GM12878 (cell line): ENCODE measurements around the gene MAD1L1. TPM values are rescaled to one million over a fixed set of nuclear protein-coding genes. Genes with fewer than 3 reads are reported as not detected.

ENCODE experiments used
- ATAC-seq: fragments of 200-7000 bp; cut with Tn5 transposase; 3 replicates; pipeline ENCODE4 v1.9.1; 2020; ENCODE audit warnings: mild to moderate bottlenecking, moderate library complexity
- BruUV-seq: library from RNA; stranded (reverse); fragments of 400-500 nt; replicated peaks from 2 replicates; lab custom pipeline; 2021; lab: Mats Ljungman, UMichigan
- CTCF ChIA-PET: fragments of 300-600 bp; sonication (Branson Sonifier 250); formaldehyde crosslinking; extraction: SDS; loops from one replicate; lab custom pipeline; 2021; ENCODE audit warnings: inconsistent platforms; lab: Yijun Ruan, JAX
- POLR2A ChIA-PET: fragments of 350-600 bp; formaldehyde crosslinking; extraction: SDS; loops from one replicate; lab custom pipeline; 2021; ENCODE audit warnings: inconsistent platforms; lab: Charles Lee
- RAD21 ChIA-PET: fragments of 300-600 bp; sonication (Branson Sonifier 250); formaldehyde crosslinking; loops from one replicate; lab custom pipeline; 2023; ENCODE audit warnings: antibody characterized with exemption; ENCODE audit not compliant: unreplicated experiment; lab: Charles Lee
- SMC1A ChIA-PET: fragments of 300-600 bp; sonication (Branson Sonifier 250); formaldehyde crosslinking; loops from one replicate; lab custom pipeline; 2023; ENCODE audit not compliant: unreplicated experiment, uncharacterized antibody; lab: Charles Lee
- DNase-seq: peaks from one replicate; pipeline ENCODE4 v3.0.0-alpha.2; 2011; ENCODE audit warnings: low read depth, low spot score
- FAIRE-seq: peaks from 3 replicates; lab custom pipeline; 2011; peaks lifted over from hg19 to GRCh38; lab: Jason Lieb, UNC
- H2AFZ ChIP-seq: 2 replicates; pipeline ENCODE4 v1.6.0; 2011; ENCODE audit warnings: low read depth, low read length, control low read depth; ENCODE audit not compliant: control insufficient read depth
- H3K27ac ChIP-seq: 2 replicates; pipeline ENCODE4 v1.5.1; 2011; ENCODE audit warnings: control low read depth; ENCODE audit not compliant: control insufficient read depth, insufficient read depth
- H3K27me3 ChIP-seq, 2 experiments: replicated peaks in 1 of 2; 2 replicates each; pipeline versions ENCODE4 v1.6.0 to v1.6.1; 2011; ENCODE audit warnings: low read length in 1 of 2; ENCODE audit not compliant: control insufficient read depth in 2 of 2, insufficient read depth in 2 of 2
- H3K36me3 ChIP-seq, 2 experiments: 2 replicates each; pipeline ENCODE4 v1.5.1; 2011; ENCODE audit warnings: low read length in 1 of 2; ENCODE audit not compliant: control insufficient read depth in 2 of 2, insufficient read depth in 2 of 2
- H3K4me1 ChIP-seq: 2 replicates; pipeline ENCODE4 v1.6.1; 2011; ENCODE audit warnings: mild to moderate bottlenecking, low read length, moderate library complexity, mixed read lengths; ENCODE audit not compliant: control insufficient read depth, insufficient read depth
- H3K4me2 ChIP-seq: 2 replicates; pipeline ENCODE4 v1.6.0; 2011; ENCODE audit warnings: control low read depth; ENCODE audit not compliant: control insufficient read depth, insufficient read depth
- H3K4me3 ChIP-seq: fragments of 200-600 bp; sonication (generic); 2 replicates; pipeline ENCODE4 v1.5.1; 2016
- H3K79me2 ChIP-seq: 2 replicates; pipeline ENCODE4 v1.6.0; 2011; ENCODE audit warnings: low read length; ENCODE audit not compliant: control insufficient read depth, insufficient read depth
- H3K9ac ChIP-seq: 2 replicates; pipeline ENCODE4 v1.8.0; 2011; ENCODE audit warnings: low read length, control low read depth, mixed read lengths; ENCODE audit not compliant: control insufficient read depth, insufficient read depth
- H3K9me3 ChIP-seq: replicated peaks from 3 replicates; pipeline ENCODE4 v1.5.1; 2011; ENCODE audit warnings: mild to moderate bottlenecking, low read length; ENCODE audit not compliant: control insufficient read depth, insufficient read depth
- H4K20me1 ChIP-seq: 2 replicates; pipeline ENCODE4 v1.6.0; 2011; ENCODE audit not compliant: control insufficient read depth, insufficient read depth
- CBX5 ChIP-seq: sonication (generic); IDR thresholded peaks from 2 replicates; pipeline ENCODE4 v1.6.1; 2016; ENCODE audit warnings: low read depth, moderate library complexity, mild to moderate bottlenecking, inconsistent platforms
- FOXK2 ChIP-seq: fragments of 450-650 bp; IDR thresholded peaks from 2 replicates; pipeline ENCODE4 v1.6.1; 2017; ENCODE audit warnings: mild to moderate bottlenecking, moderate library complexity
- JUNB ChIP-seq: IDR thresholded peaks from 2 replicates; pipeline ENCODE4 v1.6.1; 2016; ENCODE audit warnings: antibody characterized with exemption, mild to moderate bottlenecking
- PML ChIP-seq: IDR thresholded peaks from 2 replicates; pipeline ENCODE4 v1.6.1; 2012; ENCODE audit warnings: low read length, inconsistent platforms
- RB1 ChIP-seq: fragments of 450-650 bp; formaldehyde crosslinking; IDR thresholded peaks from 2 replicates; pipeline ENCODE4 v1.6.1; 2017; ENCODE audit warnings: mild to moderate bottlenecking, borderline replicate concordance
- RELA ChIP-seq: fragments of 450-650 bp; IDR thresholded peaks from 2 replicates; pipeline ENCODE4 v1.8.0; 2014; ENCODE audit warnings: borderline replicate concordance; ENCODE audit not compliant: partially characterized antibody
- TCF3 ChIP-seq: IDR thresholded peaks from 2 replicates; pipeline ENCODE4 v1.6.1; 2012; ENCODE audit warnings: low read depth, mild to moderate bottlenecking, low read length, borderline replicate concordance; ENCODE audit not compliant: insufficient read depth
- WGBS: methylation state at CpG from one replicate; pipeline ENCODE4 v1.1.6; 2016; ENCODE audit warnings: low lambda C conversion rate; ENCODE audit not compliant: insufficient replicate concordance, insufficient coverage; ENCODE audit errors: missing lambda C conversion rate; 5-methylcytosine and 5-hydroxymethylcytosine counted together
- in situ Hi-C: fragments of 300-500 bp; cut with MboI; formaldehyde crosslinking; loops from 9 replicates; pipeline ENCODE4 v1.14.3; 2018; ENCODE audit warnings: mixed read lengths
- intact Hi-C: fragments of 100-400 bp; cut with micrococcal nuclease; formaldehyde crosslinking; loops from one replicate; pipeline ENCODE4 v1.14.2; 2022; ENCODE audit not compliant: unreplicated experiment
- polyA plus RNA-seq, 11 experiments: library from polyadenylated mRNA; depleted of rRNA in 4 of 11; unstranded in 6 of 11; stranded (reverse) in 5 of 11; fragments of >200 nt; fragmentation: Nextera tagmentation in 4 of 11; fragmentation: Illumina TruSeq in 1 of 11; extraction: Ambion mirVana in 4 of 11; extraction: Trizol in 1 of 11; gene quantifications; 1 replicate in 1 of 11; 2 replicates in 10 of 11; pipeline versions ENCODE4 v1.2.1 to v1.2.3, GENCODE V29; 2011 to 2016; ENCODE audit warnings: inconsistent platforms in 2 of 11, missing spikeins in 2 of 11, low read depth in 1 of 11
- total RNA-seq, 4 experiments: library from RNA; depleted of rRNA in 3 of 4; stranded (reverse); fragments of >200 nt in 3 of 4; fragmentation: Illumina TruSeq in 1 of 4; extraction: Trizol in 1 of 4; gene quantifications; 2 replicates each; pipeline versions ENCODE4 v1.2.1 to v1.2.3, GENCODE V29; 2013 to 2021
- TF ChIP-seq, protein P1 (sequence below): IDR thresholded peaks from 2 replicates; pipeline ENCODE4 v1.6.1; 2012; ENCODE audit warnings: low read length, inconsistent platforms

MAD1L1 gene
- total and polyA plus RNA-seq, 10 of the 15 experiments (the other 5 are each of a cell fraction or from before 2014, with no cell fraction given) = 2.2 to 76.8 (median 38.3) TPM

- Histone ChIP-seq H4K20me1 (no peaks in the 10 kb centered on the region), H3K9me3 (peaks cover 11% of the 10 kb centered on the region), H3K27ac (no peak overlapping the region), H3K27me3 (no peaks in the 10 kb centered on the region), H3K9ac (no peak overlapping the region), H3K4me2 (no peak overlapping the region)
- intact Hi-C loops = no loop called here
- WGBS = 96% methylated on average over 4 of the region's 4 CpGs
- POLR2A ChIA-PET = no interaction called here
- no peak for DNase-seq
- no peak for FAIRE-seq
- RAD21 ChIA-PET = no interaction called here
- TF ChIP-seq RB1 (no peak), CBX5 (peak; percentile 96)
- TF ChIP-seq, all 136 proteins: peak for 1
- Histone ChIP-seq H3K36me3 (no peaks in the 10 kb centered on the region), H2AFZ (no peak overlapping the region), H3K4me3 (no peak overlapping the region), H3K4me1 (peaks cover 3% of the 10 kb centered on the region), H3K79me2 (no peaks in the 10 kb centered on the region)
- in situ Hi-C loops = no loop called here
- ATAC-seq = no peak
- no TSS peak for BruUV-seq
- ChIA-PET CTCF (no interaction called here), SMC1A (no interaction called here)
These were observed 207.6 kb downstream of the MAD1L1 start for GRCh38 chr7:2025188-2025587.

DNA sequence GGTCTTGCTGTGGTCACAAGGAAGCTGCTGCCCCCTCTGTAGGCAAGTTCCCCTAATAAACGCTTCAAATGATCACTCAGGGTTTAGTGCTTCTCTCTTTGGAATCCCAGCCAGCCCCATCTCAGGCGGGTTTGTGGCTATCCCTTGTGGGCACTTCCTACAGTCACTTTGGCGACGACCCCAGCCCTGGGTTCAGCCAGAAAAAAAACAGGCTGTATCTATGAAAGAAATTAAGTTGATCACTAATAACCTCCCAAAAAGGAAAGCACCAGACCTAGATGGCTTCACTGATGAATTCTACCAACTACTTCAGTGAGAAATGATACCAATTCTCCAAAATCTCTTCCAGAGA is 208.2 kb downstream of the MAD1L1 start:
- 95% methylated on average over 4 of the region's 4 CpGs for WGBS
- ChIA-PET POLR2A (no interaction called here), CTCF (no interaction called here), SMC1A (no interaction called here), RAD21 (no interaction called here)
- Histone ChIP-seq H3K27ac (no peak overlapping the region), H3K79me2 (no peaks in the 10 kb centered on the region), H4K20me1 (no peaks in the 10 kb centered on the region), H3K4me3 (no peak overlapping the region), H2AFZ (no peak overlapping the region), H3K36me3 (no peaks in the 10 kb centered on the region), H3K4me1 (peaks cover 10% of the 10 kb centered on the region), H3K9me3 (peaks cover 11% of the 10 kb centered on the region), H3K4me2 (no peak overlapping the region), H3K9ac (no peak overlapping the region), H3K27me3 (no peaks in the 10 kb centered on the region)
- intact Hi-C loops = no loop called here
- ATAC-seq = no peak
- BruUV-seq = no TSS peak
- no peak for DNase-seq
- in situ Hi-C loops = no loop called here
- FAIRE-seq = no peak
- TF ChIP-seq PML = no peak
- no peak for TF ChIP-seq RELA
- no peak for TF ChIP-seq TCF3
- no peak for TF ChIP-seq JUNB
- TF ChIP-seq, protein P1, sequence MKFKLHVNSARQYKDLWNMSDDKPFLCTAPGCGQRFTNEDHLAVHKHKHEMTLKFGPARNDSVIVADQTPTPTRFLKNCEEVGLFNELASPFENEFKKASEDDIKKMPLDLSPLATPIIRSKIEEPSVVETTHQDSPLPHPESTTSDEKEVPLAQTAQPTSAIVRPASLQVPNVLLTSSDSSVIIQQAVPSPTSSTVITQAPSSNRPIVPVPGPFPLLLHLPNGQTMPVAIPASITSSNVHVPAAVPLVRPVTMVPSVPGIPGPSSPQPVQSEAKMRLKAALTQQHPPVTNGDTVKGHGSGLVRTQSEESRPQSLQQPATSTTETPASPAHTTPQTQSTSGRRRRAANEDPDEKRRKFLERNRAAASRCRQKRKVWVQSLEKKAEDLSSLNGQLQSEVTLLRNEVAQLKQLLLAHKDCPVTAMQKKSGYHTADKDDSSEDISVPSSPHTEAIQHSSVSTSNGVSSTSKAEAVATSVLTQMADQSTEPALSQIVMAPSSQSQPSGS = no peak
- TF ChIP-seq FOXK2 = no peak
